CD4-positive, CD25-positive, alpha-beta regulatory T cell (primary cell): Measurements from ENCODE around the gene GATA5. TPM values are rescaled to one million over a fixed set of nuclear protein-coding genes. Genes with fewer than 3 reads are reported as not detected.

Source experiments
- ATAC-seq, 2 donors: fragments of 150-1000 bp; cut with Tn5 transposase; one replicate each; pipeline ENCODE4 v1.10.0; 2021; ENCODE audit warnings: low read depth in 2 of 2, moderate number of reproducible peaks in 2 of 2, moderate library complexity in 1 of 2
- DNase-seq, 3 donors: peaks; one replicate each; pipeline versions ENCODE4 v3.0.0 to v3.0.0-alpha.2; 2012 to 2022; ENCODE audit warnings: mixed read lengths in 1 of 3
- H3K27ac ChIP-seq: one replicate; pipeline ENCODE4 v1.7.0; 2013; ENCODE audit warnings: mild to moderate bottlenecking, low read length; ENCODE audit not compliant: insufficient read depth, poor library complexity, severe bottlenecking
- H3K27me3 ChIP-seq: one replicate; pipeline ENCODE4 v1.7.0; 2013; ENCODE audit warnings: low read length; ENCODE audit not compliant: control insufficient read depth, insufficient read depth
- H3K36me3 ChIP-seq: one replicate; pipeline ENCODE4 v1.7.0; 2013; ENCODE audit warnings: mild to moderate bottlenecking, low read length, moderate library complexity; ENCODE audit not compliant: control insufficient read depth, insufficient read depth
- H3K4me1 ChIP-seq: 2 replicates; pipeline ENCODE4 v1.7.0; 2013; ENCODE audit warnings: mild to moderate bottlenecking, low read length; ENCODE audit not compliant: insufficient read depth, control insufficient read depth, poor library complexity, severe bottlenecking
- H3K4me3 ChIP-seq: one replicate; pipeline ENCODE4 v1.7.0; 2013; ENCODE audit warnings: low read depth, mild to moderate bottlenecking, low read length, moderate library complexity
- H3K9me3 ChIP-seq, 2 experiments: 1 replicate in 1 of 2; 2 replicates in 1 of 2; pipeline ENCODE4 v1.7.0; 2013; ENCODE audit warnings: low read length in 2 of 2, mild to moderate bottlenecking in 1 of 2, moderate library complexity in 1 of 2; ENCODE audit not compliant: control insufficient read depth in 2 of 2
- H3K27ac Mint-ChIP-seq, 3 donors: one replicate each; pipeline ENCODE4 v1.8.0; 2020 to 2022; ENCODE audit warnings: mild to moderate bottlenecking in 3 of 3, mixed read lengths in 3 of 3, moderate library complexity in 2 of 3
- H3K27me3 Mint-ChIP-seq: one replicate; pipeline ENCODE4 v1.8.0; 2022; ENCODE audit warnings: mild to moderate bottlenecking, mixed read lengths
- H3K36me3 Mint-ChIP-seq: one replicate; pipeline ENCODE4 v1.8.0; 2020; ENCODE audit warnings: mixed read lengths
- H3K4me1 Mint-ChIP-seq, 4 donors: one replicate each; pipeline ENCODE4 v1.8.0; 2020 to 2022; ENCODE audit warnings: mixed read lengths in 4 of 4, mild to moderate bottlenecking in 1 of 4
- H3K4me3 Mint-ChIP-seq, 4 donors: one replicate each; pipeline ENCODE4 v1.8.0; 2020 to 2022; ENCODE audit warnings: mild to moderate bottlenecking in 4 of 4, mixed read lengths in 4 of 4, moderate library complexity in 3 of 4
- H3K9me3 Mint-ChIP-seq, 7 donors: one replicate each; pipeline ENCODE4 v1.8.0; 2020 to 2022; ENCODE audit warnings: mixed read lengths in 7 of 7, mild to moderate bottlenecking in 3 of 7, moderate library complexity in 2 of 7
- polyA plus RNA-seq, 4 donors: library from polyadenylated mRNA; unstranded; fragments of 300-500 nt; fragmentation: Illumina TruSeq; gene quantifications; one replicate each; pipeline ENCODE4 v1.2.3, GENCODE V29; 2021
- total RNA-seq: library from RNA; stranded (reverse); gene quantifications from one replicate; pipeline ENCODE4 v1.2.3, GENCODE V29; 2022

GATA5 gene
- total and polyA plus RNA-seq, 5 donors from 2014 or later, result not detected

- Histone ChIP-seq H3K27me3 (no peaks in the 10 kb centered on the region), H3K4me1 (no peaks in the 10 kb centered on the region), H3K9me3 (no peaks in the 10 kb centered on the region), H3K4me3 (no peak overlapping the region), H3K27ac (no peak overlapping the region), H3K36me3 (no peaks in the 10 kb centered on the region)
- DNase-seq (no peak), ATAC-seq (no peak)
- no peaks in the 10 kb centered on the region for H3K36me3 Mint-ChIP-seq
- no peaks in the 10 kb centered on the region for H3K9me3 Mint-ChIP-seq
- no peak overlapping the region for H3K4me3 Mint-ChIP-seq
- peak overlapping the region in 1 of 3 donors; percentile 43 for H3K27ac Mint-ChIP-seq
- peaks cover 5% of the 10 kb centered on the region for H3K27me3 Mint-ChIP-seq
- peaks cover 0 to 4% (median 0%) of the 10 kb centered on the region in 4 donors for H3K4me1 Mint-ChIP-seq
These were observed 42.3 kb upstream of the GATA5 start for GRCh38 chr20:62517901-62518610.

DNA sequence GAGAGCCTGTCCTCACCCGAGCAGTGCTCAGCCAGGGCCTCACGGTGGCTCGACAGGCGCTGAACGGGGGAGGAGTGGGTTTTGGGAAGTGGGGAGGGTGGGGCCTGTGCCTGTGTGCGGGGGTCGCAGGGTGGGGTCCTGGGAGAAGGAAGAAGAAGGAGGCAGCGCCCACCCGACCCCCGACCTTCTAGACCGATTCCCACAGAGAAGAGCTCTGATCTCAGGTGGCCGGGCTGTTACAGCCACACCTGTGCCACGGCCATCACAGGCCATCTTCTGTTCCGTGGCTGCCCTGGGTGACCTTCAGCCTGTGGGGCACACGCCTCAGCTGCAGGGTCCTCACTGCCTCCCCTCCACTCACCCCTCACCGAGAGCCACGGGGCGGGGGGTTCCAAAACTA lies 41.4 kb upstream of the GATA5 start:
- Mint-ChIP-seq H3K36me3 (no peaks in the 10 kb centered on the region), H3K4me3 (no peak overlapping the region), H3K4me1 (peaks cover 0 to 7% (median 0%) of the 10 kb centered on the region in 4 donors), H3K27ac (no peak overlapping the region), H3K9me3 (no peaks in the 10 kb centered on the region), H3K27me3 (peaks cover 2% of the 10 kb centered on the region)
- H3K27me3 ChIP-seq, result no peaks in the 10 kb centered on the region
- H3K4me3 ChIP-seq, result no peak overlapping the region
- no peaks in the 10 kb centered on the region for H3K9me3 ChIP-seq
- ATAC-seq (no peak), DNase-seq (no peak)
- no peaks in the 10 kb centered on the region for H3K36me3 ChIP-seq
- H3K27ac ChIP-seq, result no peak overlapping the region
- H3K4me1 ChIP-seq, result no peaks in the 10 kb centered on the region

GRCh38 chr20:62516338-62516737 lies 40.5 kb upstream of the GATA5 start:
- Histone ChIP-seq H3K36me3 (no peaks in the 10 kb centered on the region), H3K27ac (no peak overlapping the region), H3K27me3 (no peaks in the 10 kb centered on the region), H3K9me3 (no peaks in the 10 kb centered on the region), H3K4me1 (no peaks in the 10 kb centered on the region), H3K4me3 (no peak overlapping the region)
- no peaks in the 10 kb centered on the region for H3K27me3 Mint-ChIP-seq
- H3K4me1 Mint-ChIP-seq, result peaks cover 0 to 7% (median 0%) of the 10 kb centered on the region in 4 donors
- H3K27ac Mint-ChIP-seq, result no peak overlapping the region
- H3K36me3 Mint-ChIP-seq, result no peaks in the 10 kb centered on the region
- H3K9me3 Mint-ChIP-seq, result no peaks in the 10 kb centered on the region
- DNase-seq (no peak), ATAC-seq (no peak)
- no peak overlapping the region for H3K4me3 Mint-ChIP-seq

GRCh38 chr20:62515826-62516225 lies 40.0 kb upstream of the GATA5 start:
- Mint-ChIP-seq H3K4me3 (no peak overlapping the region), H3K27ac (no peak overlapping the region), H3K36me3 (no peaks in the 10 kb centered on the region), H3K9me3 (no peaks in the 10 kb centered on the region), H3K27me3 (no peaks in the 10 kb centered on the region), H3K4me1 (peaks cover 0 to 7% (median 0%) of the 10 kb centered on the region in 4 donors)
- no peaks in the 10 kb centered on the region for H3K36me3 ChIP-seq
- no peaks in the 10 kb centered on the region for H3K9me3 ChIP-seq
- no peaks in the 10 kb centered on the region for H3K27me3 ChIP-seq
- no peaks in the 10 kb centered on the region for H3K4me1 ChIP-seq
- no peak overlapping the region for H3K27ac ChIP-seq
- ATAC-seq (no peak), DNase-seq (no peak)
- no peak overlapping the region for H3K4me3 ChIP-seq

GRCh38 chr20:62515280-62515679 lies 39.5 kb upstream of the GATA5 start:
- H3K27ac Mint-ChIP-seq, result no peak overlapping the region
- Histone ChIP-seq H3K27ac (no peak overlapping the region), H3K4me1 (no peaks in the 10 kb centered on the region), H3K9me3 (no peaks in the 10 kb centered on the region), H3K36me3 (no peaks in the 10 kb centered on the region), H3K4me3 (no peak overlapping the region), H3K27me3 (no peaks in the 10 kb centered on the region)
- H3K36me3 Mint-ChIP-seq, result no peaks in the 10 kb centered on the region
- H3K4me1 Mint-ChIP-seq, result peaks cover 0 to 7% (median 0%) of the 10 kb centered on the region in 4 donors
- H3K27me3 Mint-ChIP-seq, result no peaks in the 10 kb centered on the region
- no peak for ATAC-seq
- no peaks in the 10 kb centered on the region for H3K9me3 Mint-ChIP-seq
- DNase-seq, result no peak
- no peak overlapping the region for H3K4me3 Mint-ChIP-seq

DNA sequence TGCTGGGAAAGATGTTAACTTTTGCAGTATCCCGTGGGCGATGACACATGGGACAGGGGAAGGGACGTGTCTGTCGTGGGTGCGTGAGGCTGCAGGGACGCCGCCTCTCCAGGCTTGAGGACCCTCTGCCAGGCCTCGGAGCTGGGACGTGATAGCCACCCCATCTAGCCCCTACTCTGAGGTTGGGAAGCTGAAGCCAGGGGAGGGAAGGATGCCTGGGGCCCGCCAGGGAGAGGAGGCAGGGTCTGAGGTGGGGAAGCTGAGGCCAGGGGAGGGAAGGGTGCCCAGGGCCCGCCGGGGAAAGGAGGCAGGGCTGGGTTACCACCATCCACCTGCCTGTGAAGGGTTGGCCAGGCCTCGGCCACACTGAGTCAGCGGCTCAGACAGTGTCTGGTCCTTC lies 38.2 kb upstream of the GATA5 start:
- Mint-ChIP-seq H3K27ac (peak overlapping the region in 1 of 3 donors; percentile 32), H3K27me3 (no peaks in the 10 kb centered on the region), H3K36me3 (no peaks in the 10 kb centered on the region), H3K9me3 (no peaks in the 10 kb centered on the region), H3K4me1 (peaks cover 0 to 7% (median 0%) of the 10 kb centered on the region in 4 donors), H3K4me3 (no peak overlapping the region)
- no peaks in the 10 kb centered on the region for H3K36me3 ChIP-seq
- ATAC-seq (no peak), DNase-seq (no peak)
- no peaks in the 10 kb centered on the region for H3K4me1 ChIP-seq
- no peaks in the 10 kb centered on the region for H3K27me3 ChIP-seq
- no peak overlapping the region for H3K27ac ChIP-seq
- H3K4me3 ChIP-seq, result no peak overlapping the region
- H3K9me3 ChIP-seq, result no peaks in the 10 kb centered on the region

DNA sequence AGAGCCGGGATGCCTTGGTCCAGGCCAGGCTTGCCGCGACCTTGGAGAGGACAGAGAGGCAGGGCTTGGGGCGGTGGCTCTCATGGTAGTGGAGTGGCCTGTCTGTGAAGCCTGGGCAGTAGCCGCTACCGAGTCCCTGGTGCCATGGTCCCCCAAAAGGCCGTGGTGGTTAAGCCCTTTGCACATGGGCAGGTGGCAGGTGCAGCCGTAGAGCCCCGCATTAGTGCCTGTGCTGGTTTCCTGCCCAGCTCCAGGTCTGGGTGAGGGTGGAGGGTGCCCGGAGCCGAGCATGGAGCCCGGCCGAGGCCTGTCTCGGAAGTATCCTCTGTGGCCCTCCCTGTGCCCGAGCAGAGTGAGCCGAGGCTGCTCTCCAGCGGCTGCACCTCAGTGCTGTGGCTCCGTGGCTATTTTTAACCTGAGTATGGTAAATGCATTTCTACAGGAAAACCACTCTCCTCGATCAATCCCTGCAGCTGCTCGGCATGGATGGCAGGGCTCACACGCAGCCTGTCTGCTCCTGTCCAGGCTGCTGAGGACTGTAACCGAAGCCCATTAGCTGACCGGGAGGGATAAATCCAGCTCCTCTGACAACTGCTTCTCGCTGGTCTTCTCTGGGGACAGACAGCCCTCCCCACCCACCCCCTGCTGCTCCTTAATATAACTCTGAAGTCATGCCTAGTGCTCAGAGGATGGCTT lies 36.3 kb upstream of the GATA5 start:
- Mint-ChIP-seq H3K4me3 (no peak overlapping the region), H3K4me1 (peaks cover 0 to 7% (median 0%) of the 10 kb centered on the region in 4 donors), H3K9me3 (no peaks in the 10 kb centered on the region), H3K36me3 (no peaks in the 10 kb centered on the region), H3K27ac (no peak overlapping the region), H3K27me3 (no peaks in the 10 kb centered on the region)
- no peaks in the 10 kb centered on the region for H3K27me3 ChIP-seq
- H3K9me3 ChIP-seq, result no peaks in the 10 kb centered on the region
- DNase-seq, result no peak
- no peak overlapping the region for H3K4me3 ChIP-seq
- H3K27ac ChIP-seq, result no peak overlapping the region
- ATAC-seq, result no peak
- H3K36me3 ChIP-seq, result no peaks in the 10 kb centered on the region
- H3K4me1 ChIP-seq, result no peaks in the 10 kb centered on the region
